HG03571 (cell line): ENCODE data around the gene GARS1.
"Not testable (repeated sequence)": the region's sequence is repeated elsewhere in the genome, so short reads cannot be mapped to it uniquely, and the experiment has no call there.

Experiments used
- ATAC-seq: cut with Tn5 transposase; IDR thresholded peaks from one replicate; pipeline ENCODE4 v1.9.1; 2021; ENCODE audit not compliant: unreplicated experiment

The GARS1 gene

GRCh38 chr7:30572212-30572841 lies 22.4 kb upstream of the GARS1 start:
- no peak for ATAC-seq

DNA sequence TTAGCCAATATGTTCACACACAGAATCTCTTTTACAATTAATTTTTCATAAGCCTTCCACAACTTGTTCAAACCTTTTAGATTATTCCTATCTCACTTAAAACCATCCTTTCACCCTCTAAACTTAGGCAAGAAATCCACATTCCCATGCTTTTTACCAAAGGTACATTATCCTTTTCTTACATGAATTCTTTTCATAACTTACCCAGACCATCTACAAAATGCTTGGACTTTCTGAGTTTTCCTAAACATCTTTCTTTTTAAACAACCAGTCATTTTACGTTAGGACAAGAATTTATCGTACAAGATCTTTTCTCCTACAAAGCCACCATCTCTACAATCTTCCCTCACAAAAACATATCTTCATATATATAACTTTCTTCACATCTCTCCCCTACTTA lies 18.8 kb upstream of the GARS1 start:
- ATAC-seq: no peak

DNA sequence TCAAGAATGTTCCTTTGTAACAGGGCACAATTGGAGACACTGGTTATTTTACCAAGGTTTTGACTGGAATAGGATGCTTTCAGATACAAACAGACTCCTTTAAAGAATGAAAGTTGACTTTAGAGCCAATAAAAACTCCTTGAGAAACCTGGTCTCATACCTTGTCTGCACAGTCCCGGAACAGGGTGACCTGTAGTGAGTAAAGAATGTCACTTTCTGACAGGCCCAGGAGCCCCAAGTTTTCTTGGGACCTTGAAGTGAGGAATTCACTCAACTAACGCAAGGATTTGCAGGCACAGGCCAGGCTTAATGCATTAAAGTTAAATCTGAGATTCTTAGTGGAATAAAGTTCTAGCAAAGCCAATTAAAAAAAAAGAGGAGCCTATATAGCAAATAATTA lies 11.5 kb upstream of the GARS1 start:
- no peak for ATAC-seq

- no peak for ATAC-seq
These were observed 10.3 kb upstream of the GARS1 start for GRCh38 chr7:30584415-30584814.

DNA sequence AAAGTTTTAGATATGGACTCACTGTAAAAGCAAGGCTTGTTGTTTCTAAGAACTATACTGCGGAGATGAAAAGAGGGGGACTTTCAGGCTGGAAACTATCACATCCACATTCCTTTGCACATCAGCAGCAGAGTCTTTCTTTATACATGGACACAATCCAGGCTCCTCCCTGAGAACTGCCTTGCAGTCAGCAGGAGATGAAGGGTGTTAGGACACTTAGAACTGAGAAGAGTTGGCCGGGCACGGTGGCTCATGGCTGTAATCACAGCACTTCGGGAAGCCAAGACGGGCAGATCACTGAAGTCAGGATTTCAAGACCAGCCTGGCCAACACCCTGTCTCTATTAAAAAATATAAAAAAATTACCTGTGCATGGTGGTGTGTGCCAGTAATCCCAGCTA lies 9.7 kb upstream of the GARS1 start:
- no peak for ATAC-seq

DNA sequence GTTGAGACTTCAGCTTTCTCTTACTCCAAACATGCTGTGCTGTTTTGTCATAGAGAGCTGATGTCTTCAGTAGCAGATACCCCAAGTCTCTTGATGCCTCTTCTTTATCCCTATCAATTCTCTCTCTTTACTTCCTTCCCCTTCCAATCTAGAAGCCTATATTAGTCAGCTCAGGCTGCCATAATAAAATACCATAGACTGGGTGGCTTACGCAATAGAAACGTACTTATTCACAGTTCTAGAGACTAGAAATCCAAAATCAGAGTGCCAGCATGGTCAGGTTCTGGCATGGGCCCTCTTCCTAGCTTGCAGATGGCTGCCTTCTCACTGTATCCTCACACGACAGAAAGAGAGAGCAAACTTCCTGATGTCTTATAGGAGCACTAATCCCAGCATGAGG lies 9.0 kb upstream of the GARS1 start:
- ATAC-seq: no peak

DNA sequence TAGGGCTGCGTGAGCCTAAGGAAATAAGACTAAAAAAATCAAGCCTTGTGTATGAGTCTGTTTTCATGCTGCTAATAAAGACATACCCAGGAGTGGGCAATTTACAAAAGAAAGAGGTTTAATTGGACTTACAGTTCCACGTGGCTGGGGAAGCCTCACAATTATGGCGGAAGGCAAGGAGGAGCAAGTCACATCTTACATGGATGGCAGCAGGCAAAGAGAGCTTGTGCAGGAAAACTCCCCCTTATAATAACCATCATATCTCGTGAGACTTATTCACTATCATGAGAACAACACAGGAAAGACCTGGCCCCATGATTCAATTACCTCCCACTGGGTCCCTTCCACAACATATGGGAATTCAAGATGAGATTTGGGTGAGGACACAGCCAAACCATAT lies 7.1 kb upstream of the GARS1 start:
- not testable (repeated sequence) for ATAC-seq

DNA sequence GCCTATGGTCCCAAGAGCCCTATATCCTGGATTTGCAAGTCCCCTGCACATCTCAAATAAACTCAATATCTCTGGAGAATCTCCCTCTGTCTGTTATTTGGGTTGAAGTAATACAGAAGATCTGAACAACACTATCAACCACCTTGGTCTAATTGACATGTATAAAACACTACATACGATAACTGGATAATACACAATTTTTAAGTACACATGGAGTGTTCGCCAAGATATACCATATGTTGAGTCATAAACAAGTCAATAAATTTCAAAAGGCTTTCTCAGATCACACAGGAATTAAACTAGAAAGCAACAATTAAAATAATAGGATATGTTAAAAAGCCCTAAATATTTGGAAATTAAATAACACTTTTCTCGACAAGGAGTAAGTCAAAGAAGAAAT lies 5.6 kb upstream of the GARS1 start:
- no peak for ATAC-seq

GRCh38 chr7:30594048-30594539 lies 584 bp upstream of the GARS1 start:
- ATAC-seq: peak; percentile 42

GRCh38 chr7:30595436-30596013 lies 847 bp downstream of the GARS1 start:
- ATAC-seq: no peak

- ATAC-seq: no peak
These were observed 1.4 kb downstream of the GARS1 start for GRCh38 chr7:30596014-30596641.

- no peak for ATAC-seq
These were observed 2.0 kb downstream of the GARS1 start for GRCh38 chr7:30596721-30597120.

DNA sequence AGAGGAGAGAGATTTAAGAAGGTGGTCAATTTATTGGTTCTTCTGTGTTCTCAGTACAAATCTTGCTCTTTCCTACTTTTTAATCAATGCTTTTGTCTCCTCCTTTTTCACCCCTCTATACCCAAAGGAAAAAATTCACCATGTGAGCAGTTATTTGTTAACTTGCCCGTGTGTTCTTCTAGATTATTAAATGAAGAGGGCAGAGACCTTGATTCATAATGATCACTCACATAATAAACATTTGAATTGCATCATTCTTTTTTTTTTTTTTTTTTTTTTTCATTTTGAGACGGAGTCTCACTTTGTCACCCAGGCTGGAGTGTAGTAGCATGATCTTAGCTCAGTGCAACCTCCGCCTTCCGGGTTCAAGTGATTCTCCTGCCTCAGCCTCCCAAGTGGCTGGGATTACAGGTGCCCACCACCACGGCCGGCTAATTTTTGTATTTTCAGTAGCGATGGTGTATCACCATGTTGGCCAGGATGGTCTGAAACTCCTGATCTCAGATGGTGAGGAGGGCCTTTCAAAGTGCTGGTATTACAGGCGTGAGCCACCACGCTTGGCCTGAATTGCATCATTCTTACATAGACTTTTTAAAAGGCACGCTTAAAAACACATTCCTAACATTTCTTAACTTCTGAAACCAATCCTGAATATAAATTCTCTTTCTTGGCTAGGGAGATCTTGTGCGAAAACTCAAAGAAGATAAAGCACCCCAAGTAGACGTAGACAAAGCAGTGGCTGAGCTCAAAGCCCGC lies 3.6 kb downstream of the GARS1 start:
- ATAC-seq: no peak

GRCh38 chr7:30604901-30605300 lies 10.2 kb downstream of the GARS1 start:
- ATAC-seq: no peak

GRCh38 chr7:30605832-30606231 lies 11.2 kb downstream of the GARS1 start:
- no peak for ATAC-seq

- ATAC-seq: no peak
These were observed 18.1 kb downstream of the GARS1 start for GRCh38 chr7:30612658-30613265.

DNA sequence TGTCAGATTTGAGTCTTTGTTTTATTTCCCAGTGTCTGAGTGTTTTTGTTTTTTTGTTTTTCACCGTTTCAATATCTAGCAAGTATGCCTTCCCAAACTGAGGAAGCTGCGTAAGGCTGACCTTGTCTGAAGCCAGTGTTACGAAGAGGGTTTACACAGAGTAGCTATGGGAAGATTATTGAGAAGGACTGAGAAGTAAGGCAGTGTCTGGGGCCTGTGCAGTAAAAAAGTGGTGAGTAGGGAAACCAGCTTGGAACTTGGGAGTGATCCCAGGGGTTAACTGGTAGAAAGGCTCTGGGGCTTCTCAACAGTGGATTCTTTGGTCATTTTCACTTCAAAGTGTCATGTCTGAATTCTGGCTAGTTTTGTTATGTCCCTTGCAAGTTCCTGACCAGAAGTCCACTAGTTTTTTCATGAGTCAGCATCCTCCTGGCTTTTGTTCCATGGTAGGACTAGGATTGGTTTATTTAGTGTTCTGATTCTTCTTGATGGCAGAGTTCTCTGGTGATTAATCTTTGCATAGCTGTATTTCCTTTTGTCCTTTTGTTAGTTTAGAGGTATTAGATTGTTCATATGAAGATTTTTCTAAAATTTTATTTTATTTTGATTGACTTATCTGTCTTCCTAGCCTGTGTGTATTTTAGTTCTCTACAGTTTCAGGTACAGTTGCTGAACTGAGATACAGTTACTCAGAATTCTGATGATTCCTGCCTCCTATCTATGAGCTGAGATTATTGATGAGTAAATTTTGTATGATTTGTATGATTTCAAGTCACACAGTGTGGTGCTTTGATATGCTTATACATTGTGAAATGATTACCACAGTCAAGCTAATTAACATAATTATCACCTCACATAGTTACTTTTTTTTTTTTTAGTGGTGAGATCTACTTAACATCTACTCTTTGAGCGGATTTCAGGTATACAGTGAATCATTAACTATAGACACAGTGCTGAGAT lies 19.0 kb downstream of the GARS1 start:
- no peak for ATAC-seq

DNA sequence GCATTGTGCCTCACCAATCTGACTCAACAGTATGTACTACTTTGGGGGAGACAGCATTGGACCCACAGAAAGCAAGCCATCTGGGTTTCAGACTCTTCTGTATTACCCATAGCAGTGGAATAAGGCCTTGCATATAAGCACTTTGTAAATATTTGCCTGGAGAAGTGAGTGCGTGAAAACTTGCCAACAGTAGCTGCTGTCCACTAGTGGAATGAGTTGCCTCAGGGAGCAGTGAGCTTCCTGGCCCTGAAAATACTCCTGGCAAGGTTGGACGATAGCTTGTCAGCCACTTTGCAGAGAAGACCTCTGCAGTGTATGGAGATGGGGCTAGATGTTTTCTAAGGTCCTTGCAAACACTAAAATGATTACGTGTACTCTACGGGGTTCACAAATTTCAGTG lies 21.6 kb downstream of the GARS1 start:
- ATAC-seq: no peak

DNA sequence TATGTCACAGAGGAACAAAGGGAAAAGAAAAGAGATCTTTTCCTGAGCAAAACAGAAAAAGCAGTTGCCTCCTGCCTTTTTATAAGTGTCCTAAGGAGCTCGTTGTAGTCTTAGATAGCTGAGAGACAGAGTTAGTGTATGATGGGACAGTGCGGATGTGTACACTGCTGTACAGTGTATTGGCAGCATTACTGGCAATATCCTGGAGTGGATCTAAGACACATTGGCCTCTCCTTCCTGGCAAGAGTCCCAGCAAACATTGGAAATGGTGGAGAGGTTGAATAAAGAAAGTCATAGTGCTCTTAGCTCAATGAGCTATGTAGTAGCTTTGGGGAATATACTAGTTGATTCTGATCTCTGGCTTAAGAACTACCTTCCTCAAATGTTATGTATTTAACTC lies 22.7 kb downstream of the GARS1 start:
- no peak for ATAC-seq

GRCh38 chr7:30618080-30618676 lies 23.5 kb downstream of the GARS1 start:
- ATAC-seq: no peak
